Activated CD4-positive, alpha-beta memory T cell treated with anti-CD3 and anti-CD28 coated beads for 36 hours (primary cell): ENCODE results near the gene KDM5A. TPM values are rescaled to one million over a fixed set of nuclear protein-coding genes. Genes with fewer than 3 reads are reported as not detected.
"Not testable (repeated sequence)": the region's sequence is repeated elsewhere in the genome, so short reads cannot be mapped to it uniquely, and the experiment has no call there.

Experiments used
- CTCF ChIA-PET: fragments of 350-600 bp; sonication (Branson Sonifier 250); formaldehyde crosslinking; loops from one replicate; lab custom pipeline; 2021; ENCODE audit warnings: antibody characterized with exemption, inconsistent platforms; lab: Charles Lee
- POLR2A ChIA-PET: fragments of 350-600 bp; sonication (Branson Sonifier 250); formaldehyde crosslinking; loops from one replicate; lab custom pipeline; 2021; ENCODE audit warnings: antibody characterized with exemption; lab: Charles Lee
- DNase-seq: peaks from one replicate; pipeline ENCODE4 v3.0.0-alpha.2; 2020
- H3K27ac Mint-ChIP-seq: one replicate; pipeline ENCODE4 v1.8.0; 2021; ENCODE audit warnings: mixed read lengths
- H3K27me3 Mint-ChIP-seq: one replicate; pipeline ENCODE4 v1.8.0; 2021; ENCODE audit warnings: mixed read lengths
- H3K36me3 Mint-ChIP-seq: one replicate; pipeline ENCODE4 v1.8.0; 2021; ENCODE audit warnings: mixed read lengths
- H3K4me1 Mint-ChIP-seq: one replicate; pipeline ENCODE4 v1.8.0; 2021; ENCODE audit warnings: low read depth, mixed read lengths
- H3K4me3 Mint-ChIP-seq: one replicate; pipeline ENCODE4 v1.8.0; 2021; ENCODE audit warnings: mild to moderate bottlenecking, mixed read lengths
- H3K9me3 Mint-ChIP-seq: one replicate; pipeline ENCODE4 v1.8.0; 2021; ENCODE audit warnings: mixed read lengths
- intact Hi-C: fragments of 100-400 bp; cut with micrococcal nuclease; formaldehyde crosslinking; loops from one replicate; pipeline ENCODE4 v1.15.1; 2023
- total RNA-seq, 2 experiments: library from RNA; stranded (reverse); gene quantifications; one replicate each; pipeline ENCODE4 v1.2.3, GENCODE V29; 2021

KDM5A gene
- total RNA-seq, 2 experiments from 2014 or later = 59.7 to 63.5 TPM

DNA sequence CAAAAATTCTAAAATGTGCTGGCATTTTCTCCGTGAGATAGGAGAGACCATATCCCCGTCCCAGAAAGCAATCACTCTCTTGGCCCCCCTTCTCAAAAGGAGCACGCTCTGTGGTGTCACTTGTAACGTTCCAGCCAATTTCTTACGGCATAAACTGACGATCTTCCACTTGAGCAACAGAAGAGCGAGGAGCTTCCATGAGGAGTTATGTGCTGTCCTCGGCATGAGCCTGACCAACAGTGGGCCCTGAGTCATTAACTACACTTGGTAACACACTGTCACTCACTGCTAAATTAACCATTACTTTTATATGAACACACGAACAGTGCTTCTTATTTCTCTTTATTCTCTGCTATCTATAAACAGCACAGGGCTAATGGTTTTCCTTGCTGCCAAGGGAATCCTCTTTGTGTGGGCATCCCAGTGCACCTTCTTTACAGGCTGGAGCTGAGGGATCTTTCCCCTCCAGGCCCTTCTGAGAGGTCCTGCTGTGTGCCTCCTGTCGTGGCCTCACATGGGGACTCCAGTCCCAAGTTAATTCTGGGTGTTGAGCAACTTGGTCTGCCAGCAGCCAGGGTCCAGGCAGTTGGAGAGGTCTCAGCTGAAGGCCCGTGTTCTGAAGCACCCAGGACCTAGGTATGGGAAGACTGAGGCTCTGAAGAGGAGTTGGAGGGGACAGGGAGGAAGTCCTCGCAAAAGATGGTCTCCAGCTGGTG, 135.8 kb downstream of the KDM5A start:
- Mint-ChIP-seq H3K27ac (no peak overlapping the region), H3K27me3 (peaks cover 28% of the 10 kb centered on the region), H3K4me3 (no peak overlapping the region)

DNA sequence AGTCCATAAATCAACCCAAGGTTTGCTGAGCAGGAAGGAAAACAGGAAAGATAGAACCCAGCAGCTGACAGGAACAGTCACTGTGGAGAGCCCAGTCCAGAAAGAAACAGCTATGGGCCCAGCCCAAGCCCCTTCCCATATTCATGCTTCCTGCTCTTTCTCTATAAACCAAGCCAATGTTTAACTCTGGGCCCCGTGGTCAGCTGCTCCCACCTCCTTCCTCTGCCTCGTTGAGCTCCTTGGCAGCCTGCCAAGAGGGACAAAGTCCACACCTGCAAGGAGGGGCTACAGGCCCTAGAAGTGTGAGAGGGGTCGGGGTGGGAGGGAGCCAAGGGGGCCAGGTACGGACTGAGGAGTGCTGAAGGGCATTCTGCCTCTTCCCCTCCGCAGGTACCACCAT, 136.5 kb downstream of the KDM5A start:
- Mint-ChIP-seq H3K4me1 (no peaks in the 10 kb centered on the region), H3K27ac (no peak overlapping the region), H3K4me3 (no peak overlapping the region), H3K27me3 (peaks cover 23% of the 10 kb centered on the region), H3K36me3 (no peaks in the 10 kb centered on the region), H3K9me3 (peaks cover 5% of the 10 kb centered on the region)
- intact Hi-C loops = no loop called here
- ChIA-PET CTCF (no interaction called here), POLR2A (no interaction called here)
- DNase-seq = no peak

More for the DNA sequence above, 135.8 kb downstream of the KDM5A start:
- CTCF ChIA-PET = no interaction called here
- no peaks in the 10 kb centered on the region for H3K4me1 Mint-ChIP-seq
- no peaks in the 10 kb centered on the region for H3K36me3 Mint-ChIP-seq
- no peaks in the 10 kb centered on the region for H3K9me3 Mint-ChIP-seq
- POLR2A ChIA-PET = no interaction called here
- intact Hi-C loops = no loop called here
- DNase-seq = no peak

DNA sequence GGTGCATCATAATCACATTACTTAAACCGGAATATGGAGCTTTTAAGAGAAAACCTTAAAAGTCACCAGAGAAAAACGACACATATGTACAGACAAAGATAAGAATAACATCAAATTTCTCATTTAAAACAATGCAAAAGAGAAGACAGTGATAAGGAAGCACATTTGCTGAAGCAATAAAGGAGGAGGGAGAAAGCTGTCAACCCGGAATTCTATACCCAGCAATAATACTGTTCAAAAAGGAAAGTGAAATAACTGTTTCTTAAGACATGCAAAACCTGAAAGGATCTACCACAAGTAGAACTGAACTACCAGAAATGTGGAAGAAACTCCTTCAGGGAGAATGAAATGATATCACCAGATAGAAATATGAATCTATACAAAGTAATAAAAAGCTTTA, 141.8 kb downstream of the KDM5A start:
- CTCF ChIA-PET = interaction anchor here (0.7 to 1.0 kb wide), 2 partner anchors 20 to 205 kb away, joined by 3 read pairs; no protein-coding TSS in a partner anchor
- no peak for DNase-seq
- Mint-ChIP-seq H3K9me3 (peaks cover 14% of the 10 kb centered on the region), H3K27me3 (peaks cover 11% of the 10 kb centered on the region), H3K36me3 (peaks cover 5% of the 10 kb centered on the region), H3K27ac (no peak overlapping the region), H3K4me1 (no peaks in the 10 kb centered on the region), H3K4me3 (no peak overlapping the region)
- intact Hi-C loops = no loop called here
- POLR2A ChIA-PET = no interaction called here

DNA sequence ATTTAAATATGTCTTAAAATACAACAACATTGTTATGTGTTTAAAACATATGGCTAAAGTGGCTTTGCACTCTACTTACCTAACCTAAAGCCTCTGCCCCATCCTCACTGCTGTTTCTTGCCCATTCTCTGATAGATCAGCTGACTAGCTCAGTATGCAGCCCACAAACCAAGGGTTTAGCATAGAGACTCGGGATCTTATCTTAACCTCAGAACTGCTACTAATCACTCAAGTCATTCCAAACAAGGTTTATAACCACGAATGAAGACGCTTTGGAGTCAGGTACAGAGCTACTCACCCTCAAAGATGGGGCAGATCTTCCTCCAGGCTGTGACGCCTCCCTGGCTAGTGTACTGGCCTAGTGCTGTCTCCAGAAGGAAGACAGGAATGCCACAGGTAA, 145.7 kb downstream of the KDM5A start:
- ChIA-PET POLR2A (no interaction called here), CTCF (interaction anchor here (0.7 kb wide), 2 partner anchors 10 to 91 kb away, joined by 3 read pairs; no protein-coding TSS in a partner anchor)
- DNase-seq = no peak
- Mint-ChIP-seq H3K27ac (no peak overlapping the region), H3K36me3 (peaks cover 5% of the 10 kb centered on the region), H3K9me3 (peaks cover 14% of the 10 kb centered on the region), H3K27me3 (peaks cover 23% of the 10 kb centered on the region), H3K4me1 (no peaks in the 10 kb centered on the region), H3K4me3 (no peak overlapping the region)
- intact Hi-C loops = no loop called here

GRCh38 chr12:242496-242895, 146.6 kb downstream of the KDM5A start:
- DNase-seq = no peak
- Mint-ChIP-seq H3K36me3 (peaks cover 5% of the 10 kb centered on the region), H3K4me1 (no peaks in the 10 kb centered on the region), H3K27me3 (peaks cover 23% of the 10 kb centered on the region), H3K4me3 (no peak overlapping the region), H3K9me3 (peaks cover 9% of the 10 kb centered on the region), H3K27ac (no peak overlapping the region)
- intact Hi-C loops = no loop called here
- POLR2A ChIA-PET = no interaction called here
- CTCF ChIA-PET = no interaction called here

DNA sequence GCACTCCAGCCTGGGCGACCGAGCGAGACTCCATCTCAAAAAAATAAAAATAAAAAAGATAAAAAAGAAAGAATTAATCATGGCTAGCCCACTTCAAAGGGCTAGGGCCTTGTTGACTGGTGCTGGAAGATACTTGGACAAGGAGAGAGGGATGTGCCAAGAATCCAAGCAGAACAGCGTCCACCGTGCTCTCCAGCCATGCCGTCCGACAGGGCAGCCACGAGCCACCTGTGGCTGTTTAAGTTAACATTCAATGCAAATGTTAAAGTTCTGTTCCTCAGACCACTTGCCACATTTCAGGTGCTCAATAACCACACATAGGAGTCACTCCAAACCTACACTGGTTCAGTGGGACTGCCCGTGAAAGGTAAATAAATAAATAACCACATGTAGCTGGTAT, 147.9 kb downstream of the KDM5A start:
- Mint-ChIP-seq H3K4me3 (no peak overlapping the region), H3K36me3 (peaks cover 3% of the 10 kb centered on the region), H3K4me1 (no peaks in the 10 kb centered on the region), H3K27ac (no peak overlapping the region), H3K27me3 (peaks cover 22% of the 10 kb centered on the region), H3K9me3 (peaks cover 5% of the 10 kb centered on the region)
- CTCF ChIA-PET = no interaction called here
- POLR2A ChIA-PET = no interaction called here
- DNase-seq = no peak
- intact Hi-C loops = no loop called here

GRCh38 chr12:240566-240965, 148.6 kb downstream of the KDM5A start:
- Mint-ChIP-seq H3K27me3 (peaks cover 22% of the 10 kb centered on the region), H3K36me3 (peaks cover 7% of the 10 kb centered on the region), H3K4me3 (no peak overlapping the region), H3K27ac (no peak overlapping the region), H3K9me3 (peaks cover 12% of the 10 kb centered on the region), H3K4me1 (no peaks in the 10 kb centered on the region)
- DNase-seq = no peak
- POLR2A ChIA-PET = no interaction called here
- intact Hi-C loops = no loop called here
- CTCF ChIA-PET = no interaction called here

DNA sequence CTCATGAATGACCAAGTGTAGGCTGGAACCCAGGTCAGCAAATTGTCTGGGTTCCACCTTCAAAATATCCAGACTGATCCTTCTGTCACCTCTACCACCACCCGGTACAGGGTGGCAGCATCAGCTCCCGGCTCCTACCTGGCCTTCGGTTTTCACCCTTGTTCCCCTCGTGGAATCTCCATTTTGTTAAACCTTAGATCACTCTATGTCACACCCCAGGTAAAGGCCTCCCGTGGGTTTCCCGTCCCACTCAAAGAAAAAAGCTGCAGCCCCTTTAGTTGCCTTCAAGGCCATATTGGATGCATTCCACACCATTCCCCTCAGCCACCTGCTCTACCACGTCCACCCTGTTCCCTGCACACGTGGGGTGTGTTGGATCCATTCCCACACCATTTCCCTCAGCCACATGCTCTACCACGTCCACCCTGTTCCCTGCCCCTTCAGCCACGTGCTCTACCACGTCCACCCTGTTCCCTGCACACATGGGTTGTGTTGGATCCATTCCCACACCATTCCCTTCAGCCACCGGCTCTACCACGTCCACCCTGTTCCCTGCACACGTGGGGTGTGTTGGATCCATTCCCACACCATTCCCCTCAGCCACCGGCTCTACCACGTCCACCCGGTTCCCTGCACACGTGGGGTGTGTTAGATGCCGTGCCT, 150.3 kb downstream of the KDM5A start:
- no peak for DNase-seq
- ChIA-PET CTCF (no interaction called here), POLR2A (no interaction called here)
- Mint-ChIP-seq H3K4me3 (no peak overlapping the region), H3K4me1 (no peaks in the 10 kb centered on the region), H3K27me3 (peaks cover 19% of the 10 kb centered on the region), H3K9me3 (peaks cover 18% of the 10 kb centered on the region), H3K27ac (no peak overlapping the region), H3K36me3 (peaks cover 4% of the 10 kb centered on the region)
- intact Hi-C loops = no loop called here

- POLR2A ChIA-PET = no interaction called here
- H3K36me3 Mint-ChIP-seq = peaks cover 4% of the 10 kb centered on the region
- CTCF ChIA-PET = no interaction called here
- peaks cover 16% of the 10 kb centered on the region for H3K27me3 Mint-ChIP-seq
- H3K4me3 Mint-ChIP-seq = no peak overlapping the region
- peaks cover 18% of the 10 kb centered on the region for H3K9me3 Mint-ChIP-seq
- intact Hi-C loops = no loop called here
- DNase-seq = no peak
- no peaks in the 10 kb centered on the region for H3K4me1 Mint-ChIP-seq
- H3K27ac Mint-ChIP-seq = no peak overlapping the region
Observed at GRCh38 chr12:238116-238515, 151.0 kb downstream of the KDM5A start.

DNA sequence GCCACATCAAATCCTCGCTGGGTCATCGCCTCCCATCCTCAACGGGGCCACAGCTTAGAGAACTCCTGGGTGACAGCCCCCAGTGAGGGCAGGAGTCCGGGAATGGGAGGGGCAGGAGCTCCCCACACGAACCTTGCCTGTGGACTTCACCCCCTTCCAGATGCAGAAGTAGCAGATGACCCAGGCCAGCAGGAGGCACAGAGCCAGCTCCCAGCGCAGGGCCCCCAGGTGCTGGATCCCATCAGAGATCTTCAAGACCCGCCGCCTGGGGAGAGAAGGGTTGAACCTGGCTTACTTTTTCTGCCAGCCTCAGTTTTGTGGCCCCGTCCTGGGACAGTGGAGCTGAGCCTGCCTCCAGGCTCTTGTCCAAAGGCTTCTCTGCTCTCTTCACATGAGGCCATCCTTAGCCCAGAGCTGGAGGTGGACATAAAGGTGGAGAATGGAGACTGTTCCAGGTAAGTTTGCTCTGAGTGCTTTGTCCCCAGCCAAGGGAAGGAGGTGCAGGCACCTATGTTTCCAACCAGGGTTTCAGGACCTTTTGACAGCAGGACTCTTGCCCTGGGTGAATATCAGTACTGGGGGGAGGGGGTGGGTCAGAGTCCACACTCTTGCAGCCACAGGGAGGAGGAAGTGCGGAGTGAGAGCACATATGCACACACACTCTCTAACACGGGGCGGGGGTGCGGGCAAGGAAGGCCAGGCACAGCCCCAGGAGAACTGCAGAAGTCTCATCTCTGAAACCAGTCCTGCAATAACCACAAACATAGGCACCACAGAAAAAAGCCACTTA, 151.9 kb downstream of the KDM5A start:
- CTCF ChIA-PET = no interaction called here

GRCh38 chr12:236445-236844, 152.7 kb downstream of the KDM5A start:
- POLR2A ChIA-PET = no interaction called here
- intact Hi-C loops = no loop called here
- Mint-ChIP-seq H3K9me3 (peaks cover 18% of the 10 kb centered on the region), H3K27me3 (peaks cover 9% of the 10 kb centered on the region), H3K4me3 (no peak overlapping the region), H3K27ac (no peak overlapping the region), H3K36me3 (peaks cover 4% of the 10 kb centered on the region), H3K4me1 (no peaks in the 10 kb centered on the region)
- DNase-seq = no peak
- CTCF ChIA-PET = no interaction called here

More for the DNA sequence above, 151.9 kb downstream of the KDM5A start:
- H3K36me3 Mint-ChIP-seq = peaks cover 4% of the 10 kb centered on the region
- POLR2A ChIA-PET = no interaction called here
- H3K27me3 Mint-ChIP-seq = peaks cover 12% of the 10 kb centered on the region
- no peaks in the 10 kb centered on the region for H3K4me1 Mint-ChIP-seq
- H3K4me3 Mint-ChIP-seq = no peak overlapping the region
- DNase-seq = no peak
- intact Hi-C loops = no loop called here
- H3K27ac Mint-ChIP-seq = no peak overlapping the region
- peaks cover 18% of the 10 kb centered on the region for H3K9me3 Mint-ChIP-seq

- H3K27me3 Mint-ChIP-seq, H3K4me1 Mint-ChIP-seq, POLR2A ChIA-PET, H3K36me3 Mint-ChIP-seq, H3K27ac Mint-ChIP-seq, CTCF ChIA-PET, intact Hi-C loops, DNase-seq, H3K4me3 Mint-ChIP-seq: not testable (repeated sequence)
- peaks cover 18% of the 10 kb centered on the region for H3K9me3 Mint-ChIP-seq
Observed at GRCh38 chr12:235967-236366, 153.2 kb downstream of the KDM5A start.
